Ishikawa (cell line): ENCODE data around the gene LANCL2.

Source experiments
- CREB1 ChIP-seq: IDR thresholded peaks from 2 replicates; pipeline ENCODE4 v1.6.1; 2012; ENCODE audit warnings: low read depth
- EGR1 ChIP-seq: IDR thresholded peaks from 2 replicates; pipeline ENCODE4 v1.6.1; 2012
- EP300 ChIP-seq: IDR thresholded peaks from 2 replicates; pipeline ENCODE4 v1.6.1; 2012; ENCODE audit warnings: borderline replicate concordance
- FOXM1 ChIP-seq: IDR thresholded peaks from 2 replicates; pipeline ENCODE4 v1.6.1; 2012; ENCODE audit warnings: low read depth, borderline replicate concordance
- MAX ChIP-seq: IDR thresholded peaks from 2 replicates; pipeline ENCODE4 v1.6.1; 2012
- NFIC ChIP-seq: IDR thresholded peaks from 2 replicates; pipeline ENCODE4 v1.6.1; 2012
- RAD21 ChIP-seq: IDR thresholded peaks from 2 replicates; pipeline ENCODE4 v1.6.1; 2012; ENCODE audit warnings: low read depth
- REST ChIP-seq: IDR thresholded peaks from 2 replicates; pipeline ENCODE4 v1.6.1; 2012; ENCODE audit warnings: low read depth, mild to moderate bottlenecking
- TAF1 ChIP-seq: IDR thresholded peaks from 2 replicates; pipeline ENCODE4 v1.6.1; 2012; ENCODE audit warnings: low read depth, mild to moderate bottlenecking
- TCF12 ChIP-seq: IDR thresholded peaks from 2 replicates; pipeline ENCODE4 v1.6.1; 2012; ENCODE audit warnings: low read depth
- TEAD4 ChIP-seq: IDR thresholded peaks from 2 replicates; pipeline ENCODE4 v1.6.1; 2012
- USF1 ChIP-seq: IDR thresholded peaks from 2 replicates; pipeline ENCODE4 v1.6.1; 2012
- YY1 ChIP-seq: IDR thresholded peaks from 2 replicates; pipeline ENCODE4 v1.6.1; 2012; ENCODE audit warnings: low read depth
- ZBTB7A ChIP-seq: IDR thresholded peaks from 2 replicates; pipeline ENCODE4 v1.6.1; 2012; ENCODE audit warnings: low read depth

The LANCL2 gene

GRCh38 chr7:55381696-55382095 lies 16.6 kb downstream of the LANCL2 start:
- TF ChIP-seq RAD21 = no peak
- TF ChIP-seq EP300 = no peak
- TF ChIP-seq TAF1 = no peak
- TF ChIP-seq TCF12 = no peak
- no peak for TF ChIP-seq NFIC
- TF ChIP-seq REST = no peak

GRCh38 chr7:55382251-55382650 lies 17.1 kb downstream of the LANCL2 start:
- TF ChIP-seq RAD21 (no peak), REST (no peak), FOXM1 (no peak), EGR1 (no peak), EP300 (no peak), CREB1 (no peak), TCF12 (no peak)

GRCh38 chr7:55386541-55386940 lies 21.4 kb downstream of the LANCL2 start:
- TF ChIP-seq USF1 = no peak
- TF ChIP-seq EP300 = no peak
- TF ChIP-seq TEAD4 = no peak

- no peak for TF ChIP-seq EP300
- no peak for TF ChIP-seq REST
- no peak for TF ChIP-seq USF1
- TF ChIP-seq TCF12 = no peak
- TF ChIP-seq FOXM1 = no peak
- no peak for TF ChIP-seq CREB1
- no peak for TF ChIP-seq EGR1
Measured at GRCh38 chr7:55387062-55387965, 22.2 kb downstream of the LANCL2 start.

GRCh38 chr7:55396233-55396785 lies 31.2 kb downstream of the LANCL2 start:
- TF ChIP-seq TEAD4 = no peak
- no peak for TF ChIP-seq CREB1
- no peak for TF ChIP-seq EGR1
- TF ChIP-seq USF1 = no peak
- TF ChIP-seq TCF12 = no peak
- TF ChIP-seq MAX = no peak
- no peak for TF ChIP-seq TAF1
- no peak for TF ChIP-seq NFIC
- no peak for TF ChIP-seq ZBTB7A
- TF ChIP-seq YY1 = no peak
- no peak for TF ChIP-seq EP300
- TF ChIP-seq RAD21 = no peak
